Measurements from ENCODE around the gene MAP3K3.

Gene MAP3K3

GRCh38 chr17:63622574-63623390 lies 565 bp downstream of the MAP3K3 start:
- no peak for DNase-seq

GRCh38 chr17:63623786-63624530 lies 1.7 kb downstream of the MAP3K3 start:
- no peak for DNase-seq

- no peak for DNase-seq
These were observed 2.3 kb downstream of the MAP3K3 start for GRCh38 chr17:63624531-63624880.

GRCh38 chr17:63626551-63627180 lies 4.4 kb downstream of the MAP3K3 start:
- no peak for DNase-seq

GRCh38 chr17:63629627-63630026 lies 7.4 kb downstream of the MAP3K3 start:
- no peak for DNase-seq

GRCh38 chr17:63631062-63631461 lies 8.8 kb downstream of the MAP3K3 start:
- no peak for DNase-seq

- no peak for DNase-seq
These were observed 9.4 kb downstream of the MAP3K3 start for GRCh38 chr17:63631626-63632025.

GRCh38 chr17:63633742-63634141 lies 11.5 kb downstream of the MAP3K3 start:
- DNase-seq = no peak

- DNase-seq = no peak
These were observed 11.9 kb downstream of the MAP3K3 start for GRCh38 chr17:63634163-63634562.

- no peak for DNase-seq
These were observed 12.6 kb downstream of the MAP3K3 start for GRCh38 chr17:63634816-63635215.

GRCh38 chr17:63635290-63635689 lies 13.1 kb downstream of the MAP3K3 start:
- DNase-seq = no peak

GRCh38 chr17:63635787-63636186 lies 13.6 kb downstream of the MAP3K3 start:
- DNase-seq = no peak

GRCh38 chr17:63639125-63639524 lies 16.9 kb downstream of the MAP3K3 start:
- no peak for DNase-seq

GRCh38 chr17:63640038-63640437 lies 17.8 kb downstream of the MAP3K3 start:
- no peak for DNase-seq

- no peak for DNase-seq
These were observed 19.7 kb downstream of the MAP3K3 start for GRCh38 chr17:63641692-63642448.

- no peak for DNase-seq
These were observed 22.6 kb downstream of the MAP3K3 start for GRCh38 chr17:63644846-63645245.

- no peak for DNase-seq
These were observed 23.7 kb downstream of the MAP3K3 start for GRCh38 chr17:63645775-63646487.

- no peak for DNase-seq
These were observed 24.2 kb downstream of the MAP3K3 start for GRCh38 chr17:63646488-63646806.

- no peak for DNase-seq
These were observed 25.0 kb downstream of the MAP3K3 start for GRCh38 chr17:63647065-63647725.

- no peak for DNase-seq
These were observed 25.7 kb downstream of the MAP3K3 start for GRCh38 chr17:63647936-63648335.

GRCh38 chr17:63649813-63650212 lies 27.6 kb downstream of the MAP3K3 start:
- DNase-seq = no peak

- no peak for DNase-seq
These were observed 29.9 kb downstream of the MAP3K3 start for GRCh38 chr17:63652106-63652505.

All from cortex of kidney (tissue), 1 donor.